Activated T-helper 1 cell treated with anti-CD3 and anti-CD28 coated beads, Interleukin-12 subunit alpha, Interleukin-12 subunit beta, Interleukin-2, Interleukin-4 antibody, amounts not matched to agents 30 ng/mL and 10 ng/mL and 1 ng/mL, durations not matched to agents 14 hours and 24 hours and 36 hours (primary cell): Measurements from ENCODE around the gene CROCC2. TPM values are rescaled to one million over a fixed set of nuclear protein-coding genes. Genes with fewer than 3 reads are reported as not detected.

Source experiments
- DNase-seq: peaks from one replicate; pipeline ENCODE4 v3.0.0; 2021; ENCODE audit warnings: low spot score
- H3K27ac Mint-ChIP-seq: one replicate; pipeline ENCODE4 v1.8.0; 2021; ENCODE audit warnings: mild to moderate bottlenecking, mixed read lengths
- H3K27me3 Mint-ChIP-seq: one replicate; pipeline ENCODE4 v1.8.0; 2022; ENCODE audit warnings: mild to moderate bottlenecking, moderate library complexity, mixed read lengths; ENCODE audit not compliant: insufficient read depth
- H3K36me3 Mint-ChIP-seq: one replicate; pipeline ENCODE4 v1.8.0; 2021; ENCODE audit warnings: low read depth, mixed read lengths
- H3K4me1 Mint-ChIP-seq: one replicate; pipeline ENCODE4 v1.8.0; 2021; ENCODE audit warnings: low read depth, mixed read lengths
- H3K4me3 Mint-ChIP-seq: one replicate; pipeline ENCODE4 v1.8.0; 2021; ENCODE audit warnings: mild to moderate bottlenecking, moderate library complexity, mixed read lengths
- H3K9me3 Mint-ChIP-seq: one replicate; pipeline ENCODE4 v1.8.0; 2021; ENCODE audit warnings: mixed read lengths
- intact Hi-C: fragments of 100-400 bp; cut with micrococcal nuclease; formaldehyde crosslinking; loops from one replicate; pipeline ENCODE4 v1.15.1; 2024
- total RNA-seq: library from RNA; stranded (reverse); gene quantifications from 2 replicates; pipeline ENCODE4 v1.2.3, GENCODE V29; 2022

Gene CROCC2
- total RNA-seq, 1 donor from 2014 or later = not detected

DNA sequence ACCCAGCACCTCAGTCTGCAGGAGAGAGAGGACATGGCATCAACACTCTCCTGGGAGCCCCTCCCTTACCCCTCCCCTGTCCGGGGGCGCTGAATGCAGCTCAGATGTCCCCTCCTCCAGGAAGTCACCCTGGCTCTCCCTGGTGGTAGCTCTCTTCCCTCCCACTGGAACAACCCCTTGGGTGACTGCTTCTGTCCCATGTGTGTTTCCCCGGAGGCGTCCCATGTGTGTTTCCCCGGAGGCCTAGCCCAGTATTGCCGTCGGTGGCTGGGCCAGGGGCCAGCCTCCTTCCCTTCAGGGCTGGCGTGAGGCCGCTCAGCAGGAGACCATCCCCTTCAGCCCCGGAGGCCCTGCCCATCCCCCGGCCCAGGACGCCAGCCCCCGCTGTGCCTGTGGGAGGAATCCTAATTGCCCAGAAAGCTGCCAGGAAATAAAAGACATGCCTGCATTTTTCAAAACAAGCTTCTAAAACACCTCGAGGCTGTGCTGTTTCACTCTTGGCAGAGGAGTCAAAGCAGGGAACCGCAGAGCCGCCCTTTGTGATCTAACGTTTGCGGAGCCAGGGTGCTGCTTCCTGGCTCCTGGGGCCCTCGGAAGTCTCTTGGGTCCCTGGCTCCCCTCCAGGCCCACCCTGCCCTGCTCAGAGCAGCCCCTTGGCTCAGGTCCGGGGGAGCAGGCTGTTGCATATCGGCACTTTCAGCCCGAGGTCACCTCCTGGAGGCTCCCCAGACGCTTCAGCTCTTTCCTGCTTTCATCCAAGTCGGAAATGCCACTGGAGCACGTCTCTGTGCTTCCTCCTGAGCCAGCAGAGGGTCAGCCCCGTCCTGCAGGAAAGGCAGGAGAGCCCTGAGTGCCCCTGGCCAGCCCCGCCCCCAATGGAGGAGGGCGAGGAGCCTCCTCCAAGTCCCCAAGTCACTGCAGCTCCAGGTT is 103.7 kb downstream of the CROCC2 start:
- peaks cover 11% of the 10 kb centered on the region for H3K27me3 Mint-ChIP-seq
- peak overlapping the region; percentile 15 for H3K4me3 Mint-ChIP-seq
- peaks cover 6% of the 10 kb centered on the region for H3K36me3 Mint-ChIP-seq

DNA sequence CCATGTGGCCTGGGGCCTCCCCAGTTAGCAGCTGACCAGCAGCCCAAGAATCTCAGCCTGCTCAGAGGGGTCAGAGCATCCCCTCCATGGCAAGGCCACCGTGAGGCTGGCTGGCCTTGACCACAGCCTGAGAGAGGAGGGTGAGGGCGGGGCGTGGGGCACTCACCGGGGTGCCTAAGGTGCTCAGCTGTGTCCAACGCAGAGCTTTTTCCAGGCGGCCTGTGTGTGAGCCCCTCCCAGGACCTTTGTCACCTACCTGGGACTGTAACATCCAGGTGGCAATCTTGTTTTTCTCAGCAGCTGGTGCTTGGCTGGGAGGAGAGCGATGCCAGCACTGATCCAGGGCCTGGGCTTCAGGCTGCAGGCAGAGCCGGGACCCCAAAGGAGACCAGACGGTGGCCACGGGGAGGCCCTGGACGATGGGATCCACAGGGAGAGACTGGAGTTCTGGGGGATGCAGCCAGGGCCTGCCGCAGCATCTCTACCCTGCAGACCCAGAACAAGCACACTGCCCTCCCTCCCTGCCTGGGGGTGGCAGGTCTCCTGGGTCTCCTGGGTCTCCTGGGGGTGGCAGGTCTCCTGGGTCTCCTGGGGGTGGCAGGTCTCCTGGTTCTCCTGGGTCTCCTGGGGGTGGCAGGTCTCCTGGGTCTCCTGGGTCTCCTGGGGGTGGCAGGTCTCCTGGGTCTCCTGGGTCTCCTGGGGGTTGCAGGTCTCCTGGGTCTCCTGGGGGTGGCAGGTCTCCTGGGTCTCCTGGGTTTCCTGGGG is 104.6 kb downstream of the CROCC2 start:
- peak overlapping the region; percentile 58 for H3K27ac Mint-ChIP-seq
- intact Hi-C loops = no loop called here
- H3K4me3 Mint-ChIP-seq = no peak overlapping the region
- no peak for DNase-seq
- peaks cover 6% of the 10 kb centered on the region for H3K27me3 Mint-ChIP-seq
- H3K36me3 Mint-ChIP-seq = peaks cover 3% of the 10 kb centered on the region
- peaks cover 6% of the 10 kb centered on the region for H3K9me3 Mint-ChIP-seq
- H3K4me1 Mint-ChIP-seq = peaks cover 28% of the 10 kb centered on the region

More for the DNA sequence above, 103.7 kb downstream of the CROCC2 start:
- intact Hi-C loops = no loop called here
- peak; percentile 36 for DNase-seq
- Mint-ChIP-seq H3K4me1 (peaks cover 28% of the 10 kb centered on the region), H3K9me3 (peaks cover 12% of the 10 kb centered on the region), H3K27ac (peak overlapping the region; percentile 63)

DNA sequence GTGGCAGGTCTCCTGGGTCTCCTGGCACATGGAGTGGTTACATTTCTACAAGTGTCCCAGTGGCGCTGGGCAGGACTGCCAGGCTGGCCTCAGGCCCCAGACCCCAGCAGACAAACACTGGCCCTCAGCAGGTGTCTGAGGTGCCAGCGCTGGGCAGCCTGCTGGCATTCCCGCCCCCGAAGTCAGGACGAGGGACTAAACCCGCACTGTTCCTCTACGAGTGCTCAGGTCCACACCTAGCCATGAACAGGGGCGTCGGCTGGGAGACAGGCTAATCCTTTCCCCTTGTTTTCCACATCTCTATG is 105.1 kb downstream of the CROCC2 start:
- DNase-seq = no peak
- Mint-ChIP-seq H3K27me3 (peaks cover 2% of the 10 kb centered on the region), H3K4me1 (peaks cover 24% of the 10 kb centered on the region), H3K27ac (no peak overlapping the region), H3K4me3 (no peak overlapping the region), H3K9me3 (peaks cover under 1% of the 10 kb centered on the region), H3K36me3 (peaks cover 3% of the 10 kb centered on the region)
- intact Hi-C loops = no loop called here

DNA sequence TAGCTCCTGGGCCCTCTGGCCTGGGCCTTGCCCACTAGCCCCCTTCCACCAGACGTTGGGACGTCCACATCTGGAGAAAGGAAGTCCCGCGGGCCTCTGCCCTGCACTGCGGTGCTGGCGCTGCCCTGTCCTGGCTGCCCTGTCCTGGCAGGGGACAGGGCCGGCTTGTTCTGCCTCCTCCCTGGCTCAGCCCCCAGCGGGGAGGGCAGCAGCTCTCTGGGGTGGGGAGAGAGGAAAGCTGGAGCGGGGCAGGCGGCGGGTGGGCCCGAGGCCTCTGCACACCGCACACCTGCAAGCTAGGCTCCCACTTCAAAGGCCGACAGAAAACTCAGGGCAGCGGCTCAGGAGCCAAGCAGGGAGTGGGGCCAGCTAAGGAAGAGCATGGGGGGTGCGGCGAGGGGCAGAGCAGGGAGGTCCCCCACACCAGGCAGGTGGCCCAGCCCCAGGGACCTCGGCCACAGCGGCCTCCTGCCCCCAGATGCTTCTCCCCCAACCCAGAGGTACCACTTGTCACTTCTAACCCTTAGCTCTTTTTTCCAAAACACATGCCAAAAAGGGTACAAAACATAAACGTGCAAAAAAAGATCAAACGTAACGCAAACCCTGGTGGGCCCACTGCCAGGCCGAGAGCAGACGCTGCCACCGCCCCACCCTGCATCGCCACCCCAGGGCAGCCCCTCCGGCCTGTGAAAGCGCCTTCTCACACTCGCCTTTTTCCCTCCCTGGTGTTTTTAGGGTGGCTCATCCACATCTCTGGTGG is 105.8 kb downstream of the CROCC2 start:
- no peak for DNase-seq
- peaks cover 3% of the 10 kb centered on the region for H3K36me3 Mint-ChIP-seq
- peaks cover 2% of the 10 kb centered on the region for H3K27me3 Mint-ChIP-seq
- H3K27ac Mint-ChIP-seq = no peak overlapping the region
- H3K4me3 Mint-ChIP-seq = no peak overlapping the region
- H3K9me3 Mint-ChIP-seq = no peaks in the 10 kb centered on the region
- H3K4me1 Mint-ChIP-seq = peaks cover 17% of the 10 kb centered on the region
- intact Hi-C loops = no loop called here

DNA sequence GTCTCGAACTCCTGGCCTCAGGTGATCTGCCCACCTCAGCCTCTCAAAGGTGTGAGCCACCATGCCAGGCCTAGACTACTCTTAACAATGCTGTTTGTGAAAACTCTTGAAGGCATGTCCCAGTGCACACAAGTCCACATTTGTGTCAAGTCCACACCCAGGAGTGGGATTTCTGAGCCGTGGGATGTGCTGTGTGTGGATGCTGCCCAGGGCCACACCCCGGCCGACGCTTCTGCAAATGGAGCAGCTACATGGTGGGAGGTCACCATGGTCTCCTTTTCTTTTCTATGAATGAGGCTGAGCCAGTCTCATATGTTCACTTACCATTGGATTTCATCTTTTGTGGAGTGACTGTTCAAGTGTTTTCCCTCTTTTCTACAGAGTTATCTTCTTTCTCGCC is 108.1 kb downstream of the CROCC2 start:
- H3K27me3 Mint-ChIP-seq = no peaks in the 10 kb centered on the region
- intact Hi-C loops = no loop called here
- H3K27ac Mint-ChIP-seq = no peak overlapping the region
- no peak overlapping the region for H3K4me3 Mint-ChIP-seq
- H3K36me3 Mint-ChIP-seq = peaks cover 3% of the 10 kb centered on the region
- H3K9me3 Mint-ChIP-seq = no peaks in the 10 kb centered on the region
- peaks cover 10% of the 10 kb centered on the region for H3K4me1 Mint-ChIP-seq
- DNase-seq = no peak

DNA sequence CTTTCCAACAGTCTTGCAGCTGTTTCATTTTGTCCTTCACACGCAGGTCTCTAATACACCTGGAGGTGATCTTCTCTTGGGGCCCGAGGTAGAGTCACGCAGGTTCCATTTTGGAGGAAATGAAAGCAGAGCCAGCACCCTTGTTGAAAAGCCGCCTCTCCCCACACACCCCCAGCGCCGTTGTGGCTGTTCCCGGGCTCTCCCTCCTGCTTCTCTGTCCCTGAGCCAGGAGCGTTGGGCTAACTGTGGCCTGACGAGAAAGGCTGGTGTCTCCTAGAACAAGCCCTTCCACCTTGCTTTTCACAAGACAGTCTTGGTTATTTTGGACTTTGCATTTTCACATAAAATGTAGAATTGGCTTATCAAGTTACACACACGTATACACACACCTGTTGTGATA is 108.6 kb downstream of the CROCC2 start:
- Mint-ChIP-seq H3K4me1 (peaks cover 6% of the 10 kb centered on the region), H3K36me3 (peaks cover 3% of the 10 kb centered on the region), H3K4me3 (no peak overlapping the region), H3K27me3 (no peaks in the 10 kb centered on the region), H3K27ac (no peak overlapping the region), H3K9me3 (no peaks in the 10 kb centered on the region)
- intact Hi-C loops = no loop called here
- no peak for DNase-seq

DNA sequence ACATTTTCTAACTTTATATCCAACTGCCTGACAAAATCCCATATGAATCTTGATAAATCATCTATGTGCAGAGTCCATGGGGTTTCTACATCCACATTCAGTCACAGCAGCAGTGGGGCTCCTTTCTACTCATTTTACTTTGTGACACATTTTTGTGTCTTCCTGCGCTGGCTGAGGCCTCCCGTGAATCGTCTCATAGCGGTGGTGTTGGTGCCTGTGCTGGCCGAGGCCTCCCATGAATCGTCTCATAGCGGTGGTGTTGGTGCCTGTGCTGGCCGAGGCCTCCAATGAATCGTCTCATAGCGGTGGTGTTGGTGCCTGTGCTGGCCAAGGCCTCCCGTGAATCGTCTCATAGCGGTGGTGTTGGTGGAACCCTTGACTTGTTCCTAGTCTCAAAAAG is 109.3 kb downstream of the CROCC2 start:
- H3K27ac Mint-ChIP-seq = no peak overlapping the region
- H3K27me3 Mint-ChIP-seq = no peaks in the 10 kb centered on the region
- DNase-seq = no peak
- H3K9me3 Mint-ChIP-seq = no peaks in the 10 kb centered on the region
- no peaks in the 10 kb centered on the region for H3K4me1 Mint-ChIP-seq
- intact Hi-C loops = no loop called here
- peaks cover 3% of the 10 kb centered on the region for H3K36me3 Mint-ChIP-seq
- no peak overlapping the region for H3K4me3 Mint-ChIP-seq

DNA sequence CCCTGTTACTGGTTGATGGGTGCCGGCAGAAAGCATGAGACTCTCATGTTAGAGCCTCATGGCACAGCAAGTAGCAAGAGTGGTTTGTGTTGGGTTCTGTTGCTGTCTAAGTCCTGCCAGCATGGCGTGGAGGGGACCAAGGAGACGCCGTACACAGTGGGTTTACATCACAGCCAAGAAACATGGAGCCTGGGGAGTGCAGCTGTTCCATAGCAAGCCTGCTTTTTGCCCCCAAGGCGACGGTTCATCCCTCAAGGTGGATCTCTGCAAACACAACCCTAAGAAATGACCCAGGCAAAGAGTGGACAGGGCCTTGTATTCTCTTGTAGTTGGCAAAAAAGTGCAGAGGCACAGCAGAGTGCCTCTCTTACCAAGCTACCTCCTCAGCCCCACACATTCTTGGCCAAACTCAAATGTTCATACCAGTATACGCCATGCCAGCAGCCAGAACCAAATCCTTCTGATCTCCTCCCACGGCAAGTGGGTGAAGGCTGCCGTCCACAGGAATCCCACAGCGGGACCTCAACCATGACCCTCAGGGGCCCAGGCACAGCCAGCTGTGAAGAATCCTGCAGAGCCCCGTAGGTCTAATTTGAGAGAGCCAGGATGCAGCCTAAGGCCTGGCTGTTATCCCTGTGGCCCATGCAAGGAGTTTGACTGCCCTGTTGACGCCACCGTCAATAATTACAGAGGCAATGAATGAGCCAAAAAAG is 111.2 kb downstream of the CROCC2 start:
- intact Hi-C loops = no loop called here
- H3K27ac Mint-ChIP-seq = no peak overlapping the region

DNA sequence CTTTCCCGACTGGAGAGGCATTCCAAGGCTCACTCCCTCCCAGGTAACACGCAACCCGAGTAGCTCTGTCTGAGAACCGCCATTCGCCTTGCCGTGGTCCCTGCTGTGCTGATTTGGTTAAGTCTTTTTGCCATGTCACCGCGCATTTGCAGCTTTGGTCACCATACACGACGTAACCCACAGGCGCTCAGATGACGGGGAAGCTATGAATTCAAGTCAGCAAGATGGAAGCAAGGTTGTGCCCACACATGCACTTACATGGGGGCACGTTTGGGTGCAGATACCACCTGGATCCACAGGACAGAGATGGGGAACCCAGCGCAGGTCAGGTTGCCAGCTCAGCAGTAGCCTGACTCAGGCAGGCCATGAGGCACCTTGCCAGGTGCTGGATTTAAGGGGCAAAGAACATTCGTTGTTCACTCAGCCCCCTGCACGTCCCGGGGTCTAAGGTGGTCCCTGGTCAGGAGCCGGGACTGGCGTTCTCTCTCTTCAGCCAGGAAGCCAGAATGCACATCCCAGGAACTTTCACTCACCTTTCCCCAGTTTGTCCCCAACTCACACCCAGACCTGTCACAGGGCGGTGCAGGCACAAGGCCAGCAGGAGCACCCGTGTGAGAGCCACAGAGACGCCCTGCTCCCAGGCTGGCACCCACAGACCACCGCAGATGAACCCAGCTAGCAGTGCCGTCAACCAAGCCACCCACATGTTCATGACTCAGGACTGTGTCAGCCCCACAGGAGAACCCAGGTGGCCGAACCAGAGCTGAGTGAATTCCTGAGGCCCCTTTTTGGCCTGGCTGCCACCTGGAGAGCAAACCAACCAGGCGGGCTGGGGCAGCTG is 112.1 kb downstream of the CROCC2 start:
- no peak for DNase-seq
- peaks cover 9% of the 10 kb centered on the region for H3K27me3 Mint-ChIP-seq
- H3K4me3 Mint-ChIP-seq = no peak overlapping the region
- no peaks in the 10 kb centered on the region for H3K36me3 Mint-ChIP-seq
- H3K9me3 Mint-ChIP-seq = peaks cover 8% of the 10 kb centered on the region
- H3K27ac Mint-ChIP-seq = no peak overlapping the region
- intact Hi-C loops = no loop called here
- no peaks in the 10 kb centered on the region for H3K4me1 Mint-ChIP-seq

More for the DNA sequence above, 111.2 kb downstream of the CROCC2 start:
- Mint-ChIP-seq H3K4me3 (no peak overlapping the region), H3K27me3 (peaks cover 6% of the 10 kb centered on the region), H3K36me3 (peaks cover 2% of the 10 kb centered on the region), H3K9me3 (peaks cover 5% of the 10 kb centered on the region), H3K4me1 (no peaks in the 10 kb centered on the region)
- no peak for DNase-seq

DNA sequence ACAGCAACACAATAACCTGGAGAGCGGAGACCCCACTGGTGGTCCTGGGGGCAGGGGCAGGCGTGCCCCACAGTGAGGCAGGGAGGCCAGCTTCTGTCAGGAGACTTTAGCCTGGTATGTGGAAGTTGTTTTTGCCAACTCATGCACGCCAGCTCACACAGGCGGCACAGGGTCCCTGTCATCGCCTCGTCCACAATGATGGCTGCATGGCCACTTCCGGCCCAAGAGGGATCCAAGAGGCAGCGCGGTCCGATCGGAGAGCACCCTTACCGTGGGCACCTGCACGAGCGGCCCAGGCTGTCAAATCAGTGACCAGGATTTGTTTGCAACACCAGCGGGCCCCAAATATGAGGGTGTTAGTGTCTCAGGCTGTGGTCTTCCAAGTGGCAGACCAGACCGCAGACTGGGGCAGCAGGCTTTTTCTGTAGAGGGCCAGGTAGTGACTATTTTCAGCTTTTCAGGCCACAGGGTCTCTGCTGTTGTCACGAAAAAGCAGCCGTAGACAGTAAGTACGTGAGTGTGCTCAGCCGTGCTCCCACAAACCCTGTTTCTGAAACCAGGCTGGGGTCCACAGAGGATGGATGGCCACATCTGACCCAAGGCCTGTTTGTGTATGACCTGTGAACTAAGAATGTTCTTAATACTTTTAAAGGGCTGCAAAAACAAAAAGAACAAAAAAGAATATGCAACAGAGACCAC is 113.5 kb downstream of the CROCC2 start:
- H3K27ac Mint-ChIP-seq = no peak overlapping the region
- peaks cover 8% of the 10 kb centered on the region for H3K9me3 Mint-ChIP-seq
- no peak for DNase-seq
- intact Hi-C loops = no loop called here
- peaks cover 9% of the 10 kb centered on the region for H3K27me3 Mint-ChIP-seq
- no peaks in the 10 kb centered on the region for H3K4me1 Mint-ChIP-seq
- H3K36me3 Mint-ChIP-seq = no peaks in the 10 kb centered on the region
- no peak overlapping the region for H3K4me3 Mint-ChIP-seq

DNA sequence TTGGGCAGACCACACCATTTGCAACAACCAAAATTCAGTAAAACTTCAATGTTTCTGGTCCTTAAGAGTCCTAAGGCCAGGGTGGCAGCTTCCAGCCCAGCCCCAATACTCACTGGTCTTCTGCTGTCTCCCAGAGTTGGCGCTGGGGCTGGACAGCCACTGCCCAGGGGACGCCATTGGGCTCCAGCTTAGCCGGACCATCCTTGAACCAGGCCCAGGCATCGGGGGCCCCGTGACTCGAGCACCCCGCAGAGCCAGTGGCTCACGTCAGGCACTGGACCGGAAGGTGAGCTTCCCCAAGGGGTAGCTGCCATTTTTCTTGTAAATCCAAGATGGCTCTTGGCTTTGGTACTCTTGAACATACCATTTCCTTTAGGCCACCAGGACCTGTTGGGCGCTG is 114.1 kb downstream of the CROCC2 start:
- Mint-ChIP-seq H3K36me3 (no peaks in the 10 kb centered on the region), H3K27me3 (peaks cover 9% of the 10 kb centered on the region), H3K4me3 (no peak overlapping the region), H3K27ac (no peak overlapping the region), H3K9me3 (peaks cover 11% of the 10 kb centered on the region), H3K4me1 (no peaks in the 10 kb centered on the region)
- no peak for DNase-seq
- intact Hi-C loops = no loop called here
